Activated CD4-positive, alpha-beta T cell treated with anti-CD3 and anti-CD28 coated beads, Interleukin-2, amount 50 U/mL, for 48 hours (primary cell): ENCODE data around the gene MSI2.

Source experiments
- DNase-seq, 2 experiments: peaks; one replicate each; pipeline ENCODE4 v3.0.0-alpha.2; 2020

The MSI2 gene

GRCh38 chr17:57677301-57677700 is 421.0 kb downstream of the MSI2 start:
- no peak for DNase-seq

- DNase-seq: no peak
These were observed 421.5 kb downstream of the MSI2 start for GRCh38 chr17:57677858-57678257.

- no peak for DNase-seq
These were observed 422.1 kb downstream of the MSI2 start for GRCh38 chr17:57678393-57678792.

- no peak for DNase-seq
These were observed 423.0 kb downstream of the MSI2 start for GRCh38 chr17:57679356-57679755.

GRCh38 chr17:57679906-57680695 is 423.8 kb downstream of the MSI2 start:
- no peak for DNase-seq

GRCh38 chr17:57682701-57683100 is 426.4 kb downstream of the MSI2 start:
- DNase-seq: no peak

GRCh38 chr17:57684711-57685498 is 428.6 kb downstream of the MSI2 start:
- no peak for DNase-seq

- no peak for DNase-seq
These were observed 429.3 kb downstream of the MSI2 start for GRCh38 chr17:57685499-57686132.

- no peak for DNase-seq
These were observed 431.3 kb downstream of the MSI2 start for GRCh38 chr17:57687642-57688041.

- DNase-seq: no peak
These were observed 432.9 kb downstream of the MSI2 start for GRCh38 chr17:57689254-57689653.

- no peak for DNase-seq
These were observed 435.6 kb downstream of the MSI2 start for GRCh38 chr17:57691939-57692338.

GRCh38 chr17:57692770-57693169 is 436.4 kb downstream of the MSI2 start:
- no peak for DNase-seq

- no peak for DNase-seq
These were observed 437.7 kb downstream of the MSI2 start for GRCh38 chr17:57694051-57694450.

- DNase-seq: no peak
These were observed 439.7 kb downstream of the MSI2 start for GRCh38 chr17:57696050-57696449.

GRCh38 chr17:57697197-57697596 is 440.9 kb downstream of the MSI2 start:
- no peak for DNase-seq

- peak; percentile 6 to 22 for DNase-seq
These were observed 441.8 kb downstream of the MSI2 start for GRCh38 chr17:57697891-57698711.

- DNase-seq: no peak
These were observed 443.5 kb downstream of the MSI2 start for GRCh38 chr17:57699751-57700219.

- DNase-seq: no peak
These were observed 444.8 kb downstream of the MSI2 start for GRCh38 chr17:57701124-57701523.

- DNase-seq: no peak
These were observed 446.9 kb downstream of the MSI2 start for GRCh38 chr17:57703273-57703672.

GRCh38 chr17:57704448-57704847 is 448.1 kb downstream of the MSI2 start:
- DNase-seq: no peak

- DNase-seq: no peak
These were observed 449.8 kb downstream of the MSI2 start for GRCh38 chr17:57705921-57706695.

- no peak for DNase-seq
These were observed 450.4 kb downstream of the MSI2 start for GRCh38 chr17:57706761-57707160.
